Hepatic stellate cell (primary cell): Measurements from ENCODE around the gene ATAD1.
"Not testable (repeated sequence)": the region's sequence is repeated elsewhere in the genome, so short reads cannot be mapped to it uniquely, and the experiment has no call there.

Source experiments
- DNase-seq: peaks from one replicate; pipeline ENCODE4 v3.0.0; 2011; ENCODE audit warnings: low spot score

The ATAD1 gene

GRCh38 chr10:87817609-87818504 lies at the start of gene ATAD1:
TSS of gene ATAD1 (minus strand) at chr10:87818226. CDS start at chr10:87814599, 3,627 bp downstream.
- DNase-seq: peak; percentile 86

GRCh38 chr10:87867453-87867852 lies 49.4 kb upstream of the ATAD1 start:
- no peak for DNase-seq

- DNase-seq: no peak
Measured at GRCh38 chr10:87866412-87866974, 48.5 kb upstream of the ATAD1 start.

- DNase-seq: no peak
Measured at GRCh38 chr10:87865241-87865881, 47.3 kb upstream of the ATAD1 start.

GRCh38 chr10:87864496-87865059 lies 46.6 kb upstream of the ATAD1 start:
- DNase-seq: no peak

GRCh38 chr10:87863951-87864495 lies 46.0 kb upstream of the ATAD1 start:
- DNase-seq: not testable (repeated sequence)

- peak; percentile 90 for DNase-seq
Measured at GRCh38 chr10:87863053-87863943, 45.3 kb upstream of the ATAD1 start, which contains the start of the genes KLLN and PTEN. TSS of gene KLLN (minus strand) at chr10:87863533. CDS start at chr10:87862487, 1,046 bp downstream. TSS of gene PTEN (plus strand) at chr10:87863625. CDS start at chr10:87864470, 845 bp downstream.

GRCh38 chr10:87862679-87863052 lies 44.6 kb upstream of the ATAD1 start:
- no peak for DNase-seq

GRCh38 chr10:87861953-87862678 lies 44.1 kb upstream of the ATAD1 start:
- DNase-seq: peak; percentile 92

- peak; percentile 70 for DNase-seq
Measured at GRCh38 chr10:87861566-87861952, 43.5 kb upstream of the ATAD1 start.

GRCh38 chr10:87860816-87861403 lies 42.9 kb upstream of the ATAD1 start:
- no peak for DNase-seq

GRCh38 chr10:87860156-87860795 lies 42.2 kb upstream of the ATAD1 start:
- peak; percentile 55 for DNase-seq

- DNase-seq: not testable (repeated sequence)
Measured at GRCh38 chr10:87855665-87856064, 37.6 kb upstream of the ATAD1 start.

GRCh38 chr10:87855247-87855646 lies 37.2 kb upstream of the ATAD1 start:
- not testable (repeated sequence) for DNase-seq

GRCh38 chr10:87852089-87852488 lies 34.1 kb upstream of the ATAD1 start:
- DNase-seq: no peak

- DNase-seq: peak; percentile 29
Measured at GRCh38 chr10:87850742-87851205, 32.7 kb upstream of the ATAD1 start.

GRCh38 chr10:87849001-87849400 lies 31.0 kb upstream of the ATAD1 start:
- DNase-seq: no peak

GRCh38 chr10:87847550-87847949 lies 29.5 kb upstream of the ATAD1 start:
- no peak for DNase-seq

- not testable (repeated sequence) for DNase-seq
Measured at GRCh38 chr10:87846711-87847110, 28.7 kb upstream of the ATAD1 start.
